CD4-positive, alpha-beta T cell treated with Interferon gamma for 1 hour (primary cell): ENCODE measurements around the gene PSKH1.
"Not testable (repeated sequence)": the region's sequence is repeated elsewhere in the genome, so short reads cannot be mapped to it uniquely, and the experiment has no call there.

Source experiments
- DNase-seq: peaks from one replicate; pipeline ENCODE4 v3.0.0-alpha.2; 2020

Gene PSKH1

DNA sequence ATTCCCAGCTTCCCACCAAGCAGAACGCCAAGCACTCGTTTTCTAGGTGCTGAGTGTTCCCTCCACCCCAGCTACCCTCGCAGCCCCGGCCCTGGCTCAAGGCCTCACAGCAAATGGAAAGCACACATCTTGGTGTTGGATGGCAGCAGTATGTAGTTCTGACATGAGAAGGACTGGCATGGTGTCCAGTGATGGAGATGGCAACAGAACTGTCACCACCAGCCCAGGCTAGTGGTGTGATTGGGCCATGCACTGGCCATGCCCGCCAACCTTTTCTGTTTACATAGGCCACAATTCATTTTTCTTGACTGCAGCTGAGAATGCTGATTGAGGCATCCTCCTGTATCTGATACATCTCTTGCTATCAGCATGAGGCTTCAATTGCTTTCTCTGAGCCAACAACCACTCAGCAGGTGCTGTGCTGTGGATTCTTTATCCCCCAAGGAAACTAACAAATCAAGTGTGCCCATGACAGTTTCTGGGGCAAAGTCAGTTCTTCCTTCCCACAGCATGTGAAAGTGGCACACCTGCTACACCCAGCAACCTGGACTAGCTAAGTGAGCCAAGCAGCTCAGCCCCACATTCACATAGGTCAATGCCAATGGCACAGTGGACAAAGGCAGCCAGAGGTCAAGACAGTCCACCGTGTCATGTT lies 71.5 kb downstream of the PSKH1 start:
- no peak for DNase-seq

DNA sequence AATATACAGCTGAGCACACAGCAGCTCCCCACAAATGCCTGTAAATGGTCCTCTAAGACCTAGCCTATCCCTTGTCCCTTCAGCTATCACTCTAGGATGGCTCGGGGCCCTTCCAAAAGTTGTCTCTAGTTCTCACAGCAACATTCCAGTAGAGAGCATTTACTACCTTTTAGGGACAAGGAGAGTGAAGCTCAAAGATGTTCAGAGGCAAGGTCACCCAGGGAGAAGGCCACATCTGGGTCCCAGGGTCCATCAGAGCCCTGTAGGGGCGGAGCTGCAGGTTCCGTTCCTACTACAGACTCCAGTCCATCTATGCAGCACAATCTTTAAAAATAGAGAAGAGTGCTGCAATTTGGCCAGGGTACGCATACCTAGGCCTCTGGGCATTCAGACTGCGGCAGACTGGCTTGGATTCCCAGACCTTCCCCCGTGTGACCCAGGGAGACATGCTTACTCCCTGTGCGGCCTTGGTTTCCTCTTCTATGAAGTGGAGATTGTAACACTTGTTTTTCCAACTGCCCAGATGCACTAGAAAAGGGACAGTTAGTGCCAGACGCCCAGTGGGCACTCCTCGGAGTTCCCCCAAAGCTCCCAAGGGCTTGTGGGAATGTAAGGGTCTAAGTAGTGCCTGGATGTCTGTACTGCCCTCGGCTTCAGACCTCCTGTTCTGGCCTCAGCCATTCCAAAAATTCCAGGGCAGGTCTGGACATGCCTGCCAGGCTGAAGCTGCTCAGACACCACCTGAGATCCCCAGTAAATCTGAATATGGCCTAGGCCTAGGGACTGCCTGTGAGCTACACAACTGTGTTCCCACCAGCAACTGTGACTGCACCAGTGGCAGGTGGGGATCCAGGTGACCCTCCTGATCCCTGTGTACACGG lies 72.9 kb downstream of the PSKH1 start:
- DNase-seq: no peak

DNA sequence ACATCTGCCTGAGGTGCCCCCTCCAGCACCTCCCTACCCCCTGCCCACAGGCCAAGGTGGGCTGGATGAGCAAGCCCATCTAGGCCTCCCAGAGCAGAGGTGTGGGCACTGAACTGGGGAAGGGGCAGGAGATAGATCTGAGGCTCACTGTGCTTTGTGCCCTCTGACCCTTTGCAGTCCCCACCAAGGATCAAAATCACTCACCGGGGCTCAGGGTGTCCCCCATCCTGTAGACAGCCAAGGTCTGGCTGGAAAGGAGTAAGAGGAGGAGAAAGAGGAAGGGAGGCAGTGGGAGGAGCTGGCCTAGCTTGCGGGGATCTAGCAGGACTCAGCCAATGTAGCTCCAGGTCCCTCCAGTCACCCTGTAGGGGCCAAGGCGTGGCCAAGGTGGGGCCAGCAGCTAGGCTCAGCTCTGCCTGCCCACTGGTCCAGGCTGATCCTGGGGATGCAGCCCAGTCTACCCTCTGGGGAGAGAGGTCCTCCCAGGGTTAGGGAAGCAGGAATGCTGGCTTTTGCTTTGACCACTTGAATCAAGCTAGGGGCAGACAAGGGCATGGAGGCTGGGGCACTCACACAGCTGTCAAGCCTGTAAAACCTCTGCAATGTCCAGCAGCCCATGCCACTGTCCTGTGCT lies 73.6 kb downstream of the PSKH1 start:
- no peak for DNase-seq

DNA sequence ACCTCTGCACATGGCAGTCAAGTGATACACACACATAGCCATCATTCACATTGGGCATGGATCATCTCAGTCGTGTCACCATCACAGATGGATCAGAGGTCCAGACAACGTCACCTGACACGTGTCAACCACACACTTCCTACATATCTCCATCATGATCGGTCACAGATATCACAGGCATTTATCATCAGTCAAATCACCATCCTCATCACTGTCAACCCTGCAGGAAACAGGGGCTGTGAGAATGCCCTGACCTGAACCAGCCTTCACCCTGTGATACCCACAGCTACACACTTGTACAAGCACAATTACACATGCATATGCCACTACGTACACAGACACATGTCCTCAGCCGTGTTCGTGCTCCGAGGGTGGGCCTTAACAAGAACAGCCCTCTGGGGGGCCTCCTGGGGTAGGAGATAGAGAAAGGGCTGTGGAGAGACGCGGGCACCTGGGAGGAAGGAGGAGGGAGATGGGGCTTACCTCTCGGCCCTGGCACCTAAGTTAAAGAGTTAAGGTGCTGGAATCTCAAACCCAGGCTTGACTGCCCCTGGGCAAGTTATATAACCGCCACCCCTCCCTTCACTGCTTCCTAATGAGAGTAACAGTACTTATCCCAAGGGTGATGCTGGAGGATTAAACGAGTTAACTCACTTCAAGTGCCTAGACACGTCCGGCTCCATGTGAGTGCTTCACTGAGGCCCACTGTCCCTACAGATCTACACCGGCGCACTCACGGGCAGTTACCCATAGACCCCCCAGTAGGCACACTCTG lies 74.3 kb downstream of the PSKH1 start:
- DNase-seq: no peak

DNA sequence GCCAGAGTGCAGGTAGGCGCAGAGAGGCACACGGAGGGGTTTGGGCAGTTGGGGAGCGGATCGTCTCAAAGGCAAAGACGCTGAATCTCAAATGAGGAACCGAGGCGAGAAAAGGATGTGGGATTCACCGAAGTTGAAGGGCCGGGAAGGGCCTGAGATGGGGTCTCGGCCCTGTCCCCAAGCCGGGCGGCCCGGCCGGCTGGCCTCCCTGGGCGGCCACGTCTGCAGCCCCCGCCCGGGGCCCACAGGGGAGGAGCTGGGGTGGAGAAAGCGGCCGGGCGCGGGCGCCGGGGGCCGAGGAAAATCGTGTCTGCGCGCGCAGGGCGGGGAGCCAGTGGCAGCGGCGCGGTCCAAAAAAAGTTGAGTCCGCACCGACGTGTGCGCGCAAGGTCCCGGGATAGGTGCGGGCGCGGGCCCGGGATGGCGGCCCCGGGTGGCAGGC lies 74.9 kb downstream of the PSKH1 start:
- DNase-seq: no peak

DNA sequence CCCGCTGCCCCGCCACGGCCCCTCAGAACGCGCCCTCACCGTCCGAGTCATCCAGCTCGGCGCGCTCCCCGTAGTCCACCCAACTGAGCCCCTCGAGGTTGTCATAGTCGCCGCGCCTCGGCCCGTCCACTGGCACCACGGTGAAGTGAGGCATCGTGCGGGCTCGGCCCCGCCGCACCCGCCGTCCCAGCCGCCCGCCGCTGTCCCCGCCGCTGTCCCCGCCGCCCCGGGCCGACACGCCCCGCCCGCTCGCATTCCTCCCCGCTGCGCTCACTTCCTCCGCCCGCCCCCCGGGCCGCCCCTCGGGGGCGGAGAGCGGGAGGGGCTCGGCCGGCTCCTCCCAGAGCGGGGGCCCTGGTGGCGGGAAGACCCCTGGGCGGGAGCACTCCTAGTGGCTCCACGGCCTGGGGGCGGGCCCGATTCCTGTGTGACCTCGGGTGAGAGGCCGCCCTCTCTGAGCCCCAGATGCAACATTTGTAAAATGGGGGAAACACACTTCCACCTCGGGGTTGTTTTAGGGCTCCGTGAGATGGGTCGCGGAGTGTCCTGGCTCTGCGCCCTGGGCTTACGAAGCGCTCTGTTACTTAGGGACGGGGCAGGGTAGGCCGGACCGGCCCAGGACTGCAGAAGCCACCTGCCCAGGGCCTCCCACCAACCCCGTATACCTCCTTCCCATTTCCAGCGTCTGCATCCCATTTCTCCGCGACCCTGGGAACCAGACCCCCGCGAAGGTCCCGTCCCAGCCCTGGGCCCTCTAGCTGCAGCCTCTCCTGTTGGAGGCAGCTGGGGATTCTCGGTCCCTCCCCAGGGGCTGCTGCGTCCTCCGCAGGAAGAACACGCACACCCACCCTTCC lies 75.6 kb downstream of the PSKH1 start, which contains the start of gene SLC12A4:
TSS of gene SLC12A4 (minus strand) at position 238 of the 854 bp plus-strand sequence. CDS start at position 154, 84 bp downstream.
- peak; percentile 87 for DNase-seq

DNA sequence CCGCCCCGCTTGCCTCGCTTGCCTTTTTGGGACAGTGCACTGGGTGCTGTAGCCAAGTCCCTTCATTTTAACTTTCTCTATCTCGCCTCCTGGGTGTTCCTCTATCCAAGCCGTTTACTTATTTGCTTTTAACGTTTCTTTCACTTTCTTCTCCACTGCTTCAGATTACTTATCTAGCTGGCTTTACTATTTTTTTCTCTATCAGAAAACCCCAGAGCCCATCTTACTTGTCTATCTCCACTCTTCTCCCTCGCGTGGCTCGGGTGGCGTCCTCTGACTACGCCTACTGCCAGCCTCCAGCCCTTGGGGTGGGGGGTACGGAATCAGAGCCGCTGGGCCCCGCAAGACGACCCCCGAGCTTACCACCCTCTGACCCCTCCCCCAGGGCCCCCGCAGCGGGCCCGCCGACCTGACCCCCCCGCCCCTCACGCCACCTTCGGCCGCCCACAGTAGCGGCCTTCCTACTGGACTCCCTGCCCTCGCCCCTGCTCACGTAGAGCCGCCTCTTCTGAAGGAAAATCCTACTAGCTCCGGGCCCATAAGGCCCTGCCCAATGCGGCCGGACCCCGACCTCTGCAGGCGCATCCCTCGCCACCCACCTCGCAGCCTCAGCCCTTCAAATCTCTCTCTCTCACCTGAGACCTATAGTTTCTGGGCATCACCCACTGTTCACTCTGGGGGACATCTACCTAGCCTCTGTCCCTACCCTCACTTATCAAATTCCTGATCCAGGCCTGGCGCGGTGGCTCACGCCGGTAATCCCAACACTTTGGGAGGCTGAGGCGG lies 76.4 kb downstream of the PSKH1 start:
- no peak for DNase-seq

DNA sequence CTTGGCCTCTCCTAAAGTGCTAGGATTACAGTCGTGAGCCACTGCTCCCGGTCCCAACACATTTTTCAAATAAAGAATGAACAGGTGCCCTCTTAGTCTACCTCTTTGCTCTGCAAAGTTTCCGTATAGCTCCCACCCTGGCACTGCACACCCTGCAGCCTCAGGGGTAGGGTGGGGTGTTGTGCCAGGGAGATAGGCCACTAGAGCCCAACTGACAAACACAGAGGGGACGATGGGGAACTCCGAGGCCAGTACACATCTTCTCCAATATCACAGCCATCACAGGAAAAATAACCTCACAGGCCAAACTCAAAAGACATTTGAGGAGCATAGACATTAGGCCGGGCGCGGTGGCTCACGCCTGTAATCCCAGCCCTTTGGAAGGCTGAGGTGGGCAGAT lies 78.1 kb downstream of the PSKH1 start:
- no peak for DNase-seq

DNA sequence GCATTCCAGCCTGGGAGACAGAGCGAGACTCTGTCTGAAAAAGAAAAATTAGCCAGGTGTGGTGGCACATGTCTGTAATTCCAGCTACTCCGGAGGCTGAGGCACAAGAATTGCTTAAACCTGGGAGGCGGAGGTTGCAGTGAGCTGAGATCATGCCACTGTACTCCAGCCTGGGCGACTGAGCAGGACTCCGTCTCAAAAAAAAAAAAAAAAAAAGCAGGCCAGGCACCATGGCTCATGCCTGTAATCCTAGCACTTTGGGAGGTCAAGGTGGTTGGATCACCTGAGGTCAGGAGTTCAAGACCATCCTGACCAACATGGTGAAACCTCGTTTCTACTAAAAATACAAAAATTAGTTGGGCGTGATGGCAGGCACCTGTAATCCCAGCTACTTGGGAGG lies 79.2 kb downstream of the PSKH1 start:
- DNase-seq: not testable (repeated sequence)

DNA sequence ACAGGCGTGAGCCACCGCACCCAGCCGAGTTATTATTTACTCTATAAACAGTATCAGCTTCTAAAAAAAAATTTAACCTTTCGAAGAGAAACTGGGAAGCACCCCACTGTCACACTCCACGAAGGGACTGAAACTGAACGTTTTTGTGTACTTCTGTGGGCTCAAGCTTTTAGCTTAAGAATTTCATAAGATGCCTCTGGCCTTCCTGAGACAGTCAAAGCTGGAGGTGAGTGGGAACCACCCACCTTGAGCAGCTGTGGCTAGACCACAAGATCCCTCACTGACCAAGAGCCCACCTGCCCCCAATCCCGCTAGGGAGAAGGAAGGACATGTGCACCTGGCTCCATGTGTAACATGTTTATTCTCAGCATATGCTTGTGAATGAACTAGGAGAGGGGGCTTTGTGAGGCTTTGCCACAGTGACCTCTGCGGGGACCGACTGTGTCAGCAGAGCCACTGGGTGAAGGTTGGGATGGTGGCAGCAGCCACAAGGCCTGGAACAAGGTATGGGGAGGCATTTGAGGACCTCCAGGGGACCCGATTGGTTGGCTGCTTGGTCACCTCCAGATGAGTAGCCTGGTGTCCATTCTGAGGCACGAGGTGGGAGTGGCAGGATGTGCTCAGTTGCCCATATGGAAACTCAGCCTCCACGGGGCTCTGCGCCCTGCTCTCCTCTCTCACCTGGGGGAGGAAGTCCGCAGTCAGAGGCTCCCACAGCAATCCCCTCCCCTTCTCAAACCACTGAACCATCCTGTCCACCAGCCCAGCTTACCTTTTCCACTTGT lies 82.5 kb downstream of the PSKH1 start:
- no peak for DNase-seq

DNA sequence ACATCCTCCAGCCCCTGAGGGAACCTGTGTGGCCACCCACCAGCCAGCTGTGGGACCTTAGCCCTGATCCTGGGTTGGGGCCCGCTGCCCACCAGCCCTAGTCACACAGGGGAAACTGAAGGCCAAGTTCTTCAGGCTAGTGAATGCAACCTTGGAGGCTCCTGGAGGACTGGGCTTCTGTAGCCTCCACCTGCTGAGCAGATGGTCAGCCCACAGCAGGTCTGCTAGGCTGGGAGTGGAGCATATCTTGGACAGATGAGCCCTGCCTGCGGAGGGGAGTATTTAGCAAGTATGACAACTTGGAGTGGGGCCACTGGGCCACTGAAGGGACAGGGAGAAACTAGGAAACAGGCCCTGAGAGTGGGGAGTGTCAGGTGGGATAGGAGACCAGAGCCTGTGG lies 83.2 kb downstream of the PSKH1 start:
- no peak for DNase-seq

DNA sequence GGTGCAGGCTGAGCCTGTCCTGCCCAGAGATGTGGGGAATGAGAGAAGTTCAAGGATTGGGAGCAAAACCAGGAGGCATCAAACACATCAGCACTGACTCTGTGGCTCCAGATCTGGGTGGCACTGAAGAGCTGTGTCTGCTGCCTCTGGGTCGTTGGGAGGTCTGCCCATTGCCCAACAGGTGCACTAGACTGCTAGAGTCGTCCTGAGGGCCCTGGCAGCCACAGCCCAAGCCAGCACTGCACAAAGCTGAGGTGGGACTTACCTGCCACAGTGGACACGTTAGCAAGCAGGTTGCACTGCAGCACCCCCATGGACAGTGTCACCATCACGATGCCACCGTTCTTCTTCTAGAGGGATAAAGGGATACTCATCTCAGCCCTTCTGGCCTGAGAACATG lies 84.0 kb downstream of the PSKH1 start:
- DNase-seq: no peak

DNA sequence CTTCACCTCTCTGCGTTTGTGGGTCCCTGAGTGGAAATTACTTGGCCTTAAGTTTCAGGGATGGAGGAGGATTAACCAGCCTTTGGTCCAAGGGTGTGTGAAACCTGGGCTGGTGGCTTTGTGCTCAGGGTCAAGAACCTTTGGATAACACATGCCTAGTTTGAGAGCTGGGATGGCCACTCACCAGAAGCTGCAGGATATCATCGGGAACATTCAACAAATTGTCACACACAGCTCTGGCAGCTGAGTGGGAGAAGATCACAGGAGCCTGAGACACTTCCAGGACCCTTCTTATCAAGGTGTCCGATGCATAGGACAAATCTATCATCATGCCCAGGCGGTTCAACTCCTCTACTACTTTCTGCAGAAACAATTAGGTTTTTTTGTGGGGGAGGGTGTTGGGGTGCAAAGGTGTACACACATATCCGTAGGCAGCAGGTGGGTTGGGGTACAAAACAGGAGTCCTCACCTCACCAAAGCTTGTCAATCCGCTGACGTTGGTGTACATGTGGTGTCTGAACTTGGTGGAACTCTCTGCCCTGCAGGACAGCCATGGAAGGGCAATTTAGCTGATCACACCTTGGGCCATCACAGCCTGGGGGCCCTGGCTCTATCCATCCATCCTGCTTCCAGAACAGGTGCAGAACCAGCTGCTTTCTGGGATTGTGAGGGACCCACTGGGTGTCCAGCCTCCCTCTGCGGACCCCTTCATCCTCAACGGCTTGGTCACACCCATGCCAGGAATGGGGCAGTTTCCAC lies 84.6 kb downstream of the PSKH1 start:
- no peak for DNase-seq
